Kidney tubule cell (primary cell): Measurements from ENCODE around the gene HDHD2.
A peak's percentile ranks its signal among the peaks of the same experiment; 100 is the strongest.

ENCODE experiments used
- DNase-seq: peaks from one replicate; pipeline ENCODE4 v3.0.0-alpha.2; 2018; ENCODE audit warnings: low spot score

The HDHD2 gene

GRCh38 chr18:47146206-47146605, 4.1 kb downstream of the HDHD2 start:
- DNase-seq, result no peak

GRCh38 chr18:47143899-47144485, 6.3 kb downstream of the HDHD2 start:
- no peak for DNase-seq

- DNase-seq, result no peak
These were observed 7.1 kb downstream of the HDHD2 start for GRCh38 chr18:47143153-47143552.

- no peak for DNase-seq
These were observed 9.0 kb downstream of the HDHD2 start for GRCh38 chr18:47141289-47141688.

GRCh38 chr18:47121146-47121545, 29.2 kb downstream of the HDHD2 start:
- DNase-seq, result no peak

GRCh38 chr18:47120428-47120827, 29.9 kb downstream of the HDHD2 start:
- DNase-seq, result no peak

- no peak for DNase-seq
These were observed 31.3 kb downstream of the HDHD2 start for GRCh38 chr18:47118981-47119380.

- DNase-seq, result no peak
These were observed 35.1 kb downstream of the HDHD2 start for GRCh38 chr18:47115205-47115604.

- DNase-seq, result peak; percentile 2
These were observed 36.3 kb downstream of the HDHD2 start for GRCh38 chr18:47113796-47114540.

- DNase-seq, result peak; percentile 1
These were observed 39.6 kb downstream of the HDHD2 start for GRCh38 chr18:47110492-47111274.

GRCh38 chr18:47109720-47110119, 40.6 kb downstream of the HDHD2 start:
- no peak for DNase-seq

- DNase-seq, result no peak
These were observed 41.3 kb downstream of the HDHD2 start for GRCh38 chr18:47108998-47109405.

- no peak for DNase-seq
These were observed 41.9 kb downstream of the HDHD2 start for GRCh38 chr18:47108373-47108772.

- DNase-seq, result peak; percentile 77
These were observed 50.0 kb downstream of the HDHD2 start for GRCh38 chr18:47100212-47100831.

- DNase-seq, result no peak
These were observed 54.5 kb downstream of the HDHD2 start for GRCh38 chr18:47095810-47096209.

- no peak for DNase-seq
These were observed 62.6 kb downstream of the HDHD2 start for GRCh38 chr18:47087676-47088075.

GRCh38 chr18:47081578-47081977, 68.7 kb downstream of the HDHD2 start:
- no peak for DNase-seq

- no peak for DNase-seq
These were observed 69.4 kb downstream of the HDHD2 start for GRCh38 chr18:47080872-47081271.

- no peak for DNase-seq
These were observed 73.2 kb downstream of the HDHD2 start for GRCh38 chr18:47077111-47077510.

GRCh38 chr18:47075098-47075883, 75.0 kb downstream of the HDHD2 start:
- DNase-seq, result no peak

- no peak for DNase-seq
These were observed 82.7 kb downstream of the HDHD2 start for GRCh38 chr18:47067648-47068047.

GRCh38 chr18:47063096-47063495, 87.2 kb downstream of the HDHD2 start:
- no peak for DNase-seq
